Hematopoietic multipotent progenitor cell (in vitro differentiated cells): ENCODE data around the gene SND1. TPM values are rescaled to one million over a fixed set of nuclear protein-coding genes. Genes with fewer than 3 reads are reported as not detected.
"Not testable (repeated sequence)": the region's sequence is repeated elsewhere in the genome, so short reads cannot be mapped to it uniquely, and the experiment has no call there.

ENCODE experiments used
- DNase-seq, 3 donors: peaks; one replicate each; pipeline ENCODE4 v3.0.0-alpha.2; 2011 to 2015; ENCODE audit warnings: low read depth in 2 of 3, low spot score in 2 of 3
- total RNA-seq: library from RNA; depleted of rRNA; stranded (reverse); fragments of >200 nt; gene quantifications from one replicate; pipeline ENCODE4 v1.2.3, GENCODE V29; 2012

Gene SND1
- total RNA-seq, 1 donor = 165 TPM

DNA sequence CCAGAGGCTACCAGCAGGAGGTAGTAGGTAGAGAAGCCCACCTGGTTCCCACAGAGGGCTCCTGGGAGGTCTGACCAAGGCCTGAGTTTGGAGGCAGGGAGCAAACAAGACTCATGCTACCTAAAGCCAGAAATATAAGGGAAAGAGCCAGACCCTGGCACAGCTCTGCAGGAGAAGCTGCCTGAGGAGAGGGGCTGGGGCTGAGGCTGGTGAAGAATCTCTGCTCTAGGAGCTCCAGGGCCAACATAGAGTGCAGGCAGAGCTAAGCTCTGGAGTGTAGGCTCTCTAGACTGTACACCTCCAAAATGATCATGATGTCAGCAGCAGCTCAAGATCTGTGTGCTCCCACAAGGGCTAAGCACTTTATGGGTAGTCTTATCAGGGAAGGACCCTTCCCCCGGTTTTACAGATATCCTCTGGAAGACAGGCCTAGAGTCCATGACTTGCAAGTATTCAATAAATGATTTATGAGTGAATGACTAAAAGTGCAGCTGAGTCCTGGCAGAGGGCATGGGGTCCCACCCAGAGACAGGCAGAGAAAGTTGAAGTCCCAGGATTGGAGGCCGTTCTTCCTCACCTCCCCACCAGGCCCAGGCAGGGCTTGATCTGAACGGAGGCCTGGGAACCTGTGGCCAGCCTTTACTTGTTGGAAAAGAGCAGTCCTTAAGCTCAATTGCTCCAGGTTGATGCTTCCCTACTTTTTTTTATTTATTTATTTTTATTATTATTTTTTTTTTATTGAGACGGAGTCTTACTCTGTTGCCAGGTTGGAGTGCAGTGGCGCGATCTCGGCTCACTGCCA is 450.7 kb downstream of the SND1 start:
- DNase-seq = no peak

DNA sequence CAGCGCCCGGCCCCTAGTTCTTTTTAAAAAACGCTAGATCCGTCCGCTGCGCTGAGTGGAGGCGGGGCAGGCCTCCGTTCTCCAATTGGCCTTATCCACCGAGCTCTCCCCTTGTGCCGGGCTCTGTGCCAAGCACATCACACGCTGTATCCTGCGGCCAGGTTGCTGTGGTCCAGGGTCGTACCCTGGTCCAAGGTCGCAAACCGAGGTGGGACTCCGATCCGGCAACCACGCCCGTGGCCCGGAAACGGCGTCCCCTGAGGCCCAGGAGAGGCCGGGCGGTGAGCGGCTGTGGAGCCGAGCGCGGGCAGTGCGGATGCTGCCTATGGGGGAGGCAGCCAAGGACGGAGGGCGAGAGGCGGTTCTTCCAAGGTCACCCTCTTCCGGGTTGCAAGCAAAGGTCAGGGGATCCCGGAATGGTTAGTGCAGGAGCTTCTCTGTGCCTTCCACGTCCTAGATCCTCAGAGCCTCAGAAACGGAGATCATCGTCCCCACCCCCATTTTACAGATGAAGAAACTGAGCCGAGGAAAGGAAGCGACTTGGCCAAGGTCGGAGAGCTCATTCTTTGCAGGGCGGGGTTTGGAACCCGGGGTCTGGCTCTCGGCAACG is 451.6 kb downstream of the SND1 start:
- no peak for DNase-seq

DNA sequence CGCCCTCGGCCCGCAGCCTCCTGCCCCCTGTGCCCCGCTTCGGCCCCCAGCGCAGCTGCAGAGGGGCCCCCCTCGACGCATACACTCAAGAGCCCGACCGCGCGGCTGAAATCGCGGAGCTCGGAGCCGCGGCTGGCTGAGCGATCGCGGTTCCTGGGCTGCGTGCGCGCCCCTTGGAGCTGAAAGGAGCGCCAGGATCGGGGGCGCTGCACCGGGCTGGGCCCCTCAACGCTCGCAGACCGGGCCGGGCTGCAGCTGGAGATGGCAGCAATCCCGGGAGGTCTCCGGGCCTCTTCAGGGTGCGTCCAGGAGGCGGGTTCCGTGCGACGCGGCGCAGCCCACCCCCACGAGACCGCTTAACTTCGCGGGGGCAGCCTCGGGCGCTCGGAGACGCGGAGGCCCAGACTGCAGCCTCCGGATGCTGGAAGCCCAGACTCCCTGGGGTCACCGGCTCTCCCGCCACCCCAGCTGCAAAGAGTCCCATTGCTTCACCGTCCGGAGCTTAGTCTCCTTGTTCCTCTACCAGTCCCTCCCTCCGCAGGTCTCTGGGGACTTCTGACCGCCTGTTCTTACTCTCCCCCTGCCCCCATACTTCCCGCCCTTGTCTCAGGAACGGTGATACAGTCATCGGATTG is 452.2 kb downstream of the SND1 start:
- DNase-seq = peak in 1 of 3 donors; percentile 33

DNA sequence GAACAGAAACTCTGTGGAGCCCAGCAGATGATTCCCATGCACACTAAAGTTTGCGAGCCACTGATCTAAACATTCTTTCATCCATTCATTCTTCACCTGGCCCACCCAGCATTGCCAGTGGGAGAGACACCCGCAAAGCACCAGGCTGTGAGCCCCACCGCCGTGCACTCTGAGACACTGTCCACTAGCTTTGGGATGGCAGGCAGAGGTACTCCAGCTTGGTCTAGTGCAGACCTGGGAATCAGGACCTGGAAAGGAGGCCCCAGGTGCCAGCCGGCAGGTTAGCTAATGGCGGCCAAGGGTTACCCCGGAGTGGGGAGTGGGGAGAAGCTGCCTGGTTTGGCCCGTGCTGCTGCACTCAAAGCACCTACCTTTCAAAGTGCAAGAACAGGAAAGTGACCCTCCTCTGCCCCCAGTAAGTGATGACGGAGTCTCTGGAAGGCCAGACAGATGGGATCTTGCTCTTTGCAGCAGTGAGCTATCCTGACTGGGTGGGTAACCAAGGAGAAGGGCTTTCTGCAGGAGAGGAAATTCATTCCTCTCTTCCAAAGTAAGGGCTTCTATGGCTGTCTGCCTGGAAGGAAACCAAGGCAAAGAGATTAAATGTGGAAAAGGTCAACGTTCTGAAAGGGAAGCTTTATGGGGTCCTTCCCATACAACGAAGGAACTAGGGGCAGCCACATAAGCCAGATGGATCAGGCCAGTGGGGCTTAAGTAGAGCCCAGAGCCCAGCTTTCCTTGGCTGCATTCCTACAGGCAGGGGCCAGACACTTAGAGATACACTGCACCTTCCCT is 453.4 kb downstream of the SND1 start:
- DNase-seq = no peak

DNA sequence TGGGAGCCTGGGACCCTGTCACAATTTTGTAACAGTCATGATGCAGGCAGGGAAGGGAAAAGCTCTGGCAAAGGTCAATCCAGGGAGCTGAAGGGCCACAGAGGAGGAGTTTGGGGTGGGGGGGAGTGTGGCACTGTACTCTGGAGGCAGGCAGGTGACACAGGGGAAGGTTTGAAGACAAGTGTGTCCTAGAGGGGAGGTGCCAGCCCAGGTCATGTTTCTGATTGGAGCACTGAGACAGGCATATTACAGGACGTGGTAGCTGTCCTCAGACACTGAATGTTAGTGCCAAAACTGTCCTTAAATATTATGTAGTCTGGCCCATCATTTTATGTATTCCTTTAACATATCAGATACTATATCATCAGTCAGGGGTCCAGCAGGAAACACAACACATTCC is 454.8 kb downstream of the SND1 start:
- DNase-seq = no peak

DNA sequence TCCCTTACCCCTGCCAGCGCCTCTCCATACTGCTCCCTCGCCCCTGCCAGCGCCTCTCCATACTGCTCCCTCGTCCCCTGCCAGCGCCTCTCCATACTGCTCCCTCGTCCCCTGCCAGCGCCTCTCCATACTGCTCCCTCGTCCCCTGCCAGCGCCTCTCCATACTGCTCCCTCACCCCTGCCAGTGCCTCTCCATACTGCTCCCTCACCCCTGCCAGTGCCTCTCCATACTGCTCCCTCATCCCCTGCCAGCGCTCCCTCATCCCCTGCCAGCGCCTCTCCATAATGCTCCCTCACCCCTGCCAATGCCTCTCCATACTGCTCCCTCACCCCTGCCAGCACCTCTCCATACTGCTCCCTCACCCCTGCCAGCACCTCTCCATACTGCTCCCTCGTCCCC is 455.5 kb downstream of the SND1 start:
- DNase-seq = not testable (repeated sequence)

DNA sequence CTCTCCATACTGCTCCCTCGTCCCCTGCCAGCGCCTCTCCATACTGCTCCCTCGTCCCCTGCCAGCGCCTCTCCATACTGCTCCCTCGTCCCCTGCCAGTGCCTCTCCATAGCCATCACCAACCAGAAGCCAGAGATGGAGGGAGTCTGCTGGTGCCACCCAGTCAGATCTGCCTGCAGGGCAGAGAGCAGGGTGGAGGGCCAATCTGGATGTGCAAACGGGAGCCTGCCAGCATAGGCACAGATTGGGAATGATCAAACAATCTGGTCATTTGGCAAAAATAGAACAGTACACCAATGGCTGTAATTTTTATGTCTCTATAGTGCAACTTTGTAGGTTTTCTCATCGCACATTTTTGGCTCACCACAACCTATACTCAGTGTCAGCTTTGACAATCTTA is 456.1 kb downstream of the SND1 start:
- no peak for DNase-seq

DNA sequence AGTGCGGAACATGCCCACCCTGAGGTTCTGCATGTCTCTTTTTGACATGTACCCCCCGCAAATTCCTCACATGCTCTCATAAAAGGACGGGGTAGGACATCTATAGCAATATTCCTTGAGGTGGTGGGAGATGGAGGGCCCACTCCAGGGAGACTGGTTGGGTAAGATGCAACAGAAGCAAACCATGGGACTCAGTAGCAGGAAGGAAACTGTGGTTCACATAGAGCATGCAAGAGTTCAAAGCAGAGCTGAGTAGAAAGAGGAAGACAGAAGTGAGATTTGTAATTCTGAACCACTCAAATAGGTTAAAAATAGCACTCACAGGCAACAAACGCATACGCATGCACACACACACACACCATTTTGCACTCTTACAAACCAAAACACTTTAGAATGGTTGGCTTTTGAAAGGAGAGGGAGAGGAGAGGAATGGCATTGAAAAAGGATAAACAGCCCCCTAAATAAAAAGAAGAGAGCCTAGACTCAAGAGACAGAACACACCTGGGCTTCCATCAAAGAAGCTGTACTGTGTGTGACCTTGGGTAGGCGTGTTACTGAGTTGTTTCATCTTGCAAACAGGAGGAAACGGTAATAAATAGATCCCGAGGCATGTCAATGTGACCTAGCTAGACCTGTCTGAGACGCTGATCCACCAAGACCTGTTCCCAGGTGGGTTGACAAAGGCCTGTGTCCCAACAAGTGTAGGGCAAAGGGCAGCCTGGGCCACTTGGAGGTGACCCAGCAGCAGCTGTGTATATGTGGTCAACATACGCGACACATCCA is 456.8 kb downstream of the SND1 start:
- peak; percentile 19 to 86 (median 55) for DNase-seq

DNA sequence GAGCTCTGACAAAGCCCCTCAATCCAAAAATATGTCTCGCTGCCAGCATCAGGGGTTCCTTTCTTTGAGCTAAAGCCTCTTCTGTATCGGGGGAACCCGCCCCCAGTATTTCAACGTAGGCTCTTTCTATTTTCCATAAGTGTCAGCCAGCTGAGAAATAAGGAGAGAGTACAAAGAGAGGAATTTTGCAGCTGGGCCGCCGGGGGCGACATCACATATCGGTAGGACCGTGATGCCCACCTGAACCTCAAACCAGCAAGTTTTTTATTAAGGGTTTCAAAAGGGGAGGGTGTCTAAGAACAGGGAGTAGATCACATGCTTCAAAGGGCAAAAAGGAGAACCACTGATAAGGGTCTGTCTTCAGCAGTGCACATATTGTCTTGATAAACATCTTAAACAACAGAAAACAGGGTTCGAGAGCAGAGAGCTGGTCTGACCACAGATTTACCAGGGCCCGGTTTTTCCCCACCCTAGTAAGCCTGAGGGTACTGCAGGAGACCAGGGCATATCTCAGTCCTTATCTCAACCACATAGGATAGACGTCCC is 457.5 kb downstream of the SND1 start:
- not testable (repeated sequence) for DNase-seq

DNA sequence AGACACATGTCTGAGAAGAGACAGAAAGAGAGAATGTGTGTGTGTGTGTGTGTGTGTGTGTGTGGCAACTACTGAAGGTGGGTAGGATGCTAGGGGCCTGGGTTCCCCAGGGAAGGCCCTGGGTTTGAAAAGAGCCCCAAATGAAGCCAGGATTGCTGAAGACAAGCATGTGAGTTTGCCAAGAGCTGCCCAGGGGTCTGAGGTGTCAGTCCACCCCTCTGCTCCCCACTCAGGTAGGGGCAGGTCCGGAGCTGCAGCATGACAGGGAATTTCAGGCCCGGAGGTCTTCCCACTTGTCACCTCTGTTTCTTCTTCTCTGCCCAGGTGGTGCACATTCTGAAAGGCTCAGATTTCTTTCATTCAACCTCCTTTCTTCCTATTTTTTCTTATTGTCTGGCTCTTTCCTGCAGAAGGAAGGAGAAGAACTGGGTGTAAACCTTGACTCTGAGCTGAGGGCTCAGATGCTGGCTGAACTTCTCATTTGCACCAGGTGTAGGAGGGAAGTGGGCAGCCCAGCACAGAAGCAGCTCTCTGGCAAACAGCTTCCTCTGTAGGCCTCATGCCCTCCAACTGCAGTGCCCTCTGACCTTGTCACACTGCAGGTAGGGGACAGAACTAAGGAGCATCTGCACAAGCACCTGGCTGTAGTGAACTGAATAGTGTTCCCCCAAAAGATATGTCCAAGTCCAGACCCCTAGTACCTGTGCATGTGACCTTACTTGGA is 458.8 kb downstream of the SND1 start:
- no peak for DNase-seq

DNA sequence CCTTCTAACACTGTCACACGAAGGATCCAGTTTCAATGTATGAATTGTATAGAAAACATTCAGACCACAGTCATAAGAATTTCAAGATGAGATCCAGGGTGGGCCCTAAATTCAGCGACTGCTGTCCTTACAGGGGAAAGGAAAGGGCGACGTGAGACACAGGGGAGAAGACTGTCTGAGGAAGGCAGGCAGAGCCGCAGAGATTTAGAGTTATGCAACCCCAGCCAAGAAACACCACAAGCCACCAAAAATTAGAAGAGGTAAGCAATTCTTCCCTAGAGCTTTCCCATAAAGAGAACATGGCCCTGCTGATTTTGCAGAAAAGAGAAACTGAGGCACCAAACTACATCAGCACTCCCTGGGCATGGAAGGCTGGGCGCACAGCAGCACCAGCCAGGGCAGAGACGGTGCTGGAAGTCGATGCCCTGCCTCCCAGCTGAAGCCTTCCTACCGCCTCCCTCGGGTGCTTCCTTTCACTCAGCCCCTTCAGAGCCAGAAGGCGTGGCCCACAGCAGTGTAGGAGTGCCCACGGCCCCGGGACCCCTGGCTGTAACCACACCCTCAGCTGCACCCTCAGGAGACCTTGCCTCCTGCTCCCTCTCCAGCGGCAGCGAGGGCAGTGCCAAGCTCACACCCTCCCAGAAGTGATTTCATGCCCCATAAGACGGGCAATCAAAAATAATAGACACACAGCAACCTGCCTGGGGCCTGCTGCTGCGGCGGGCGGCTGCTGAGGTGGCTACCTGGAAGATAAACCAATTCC is 460.2 kb downstream of the SND1 start:
- DNase-seq = no peak

DNA sequence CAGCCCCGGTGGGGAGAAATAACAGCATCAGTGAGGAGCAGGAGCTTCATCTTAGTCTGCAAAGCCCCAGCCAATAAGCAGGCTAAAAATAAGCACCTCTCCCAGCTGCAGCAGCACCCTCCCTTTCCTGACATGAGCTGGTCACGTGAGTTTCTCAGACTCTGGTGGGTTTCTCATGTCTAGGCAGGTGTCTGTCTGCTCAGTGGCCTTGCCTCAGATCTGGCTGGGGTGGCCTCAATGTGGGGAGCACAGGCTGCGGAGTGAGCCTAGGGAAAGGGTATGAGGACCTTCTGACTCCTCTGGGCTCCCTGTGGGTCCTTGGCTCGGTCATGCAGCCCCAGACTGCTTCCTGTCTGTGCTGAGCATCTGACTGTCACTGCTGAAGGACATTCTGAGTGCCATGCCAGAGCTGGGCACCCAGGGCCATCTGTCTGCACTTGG is 460.8 kb downstream of the SND1 start:
- DNase-seq = no peak

DNA sequence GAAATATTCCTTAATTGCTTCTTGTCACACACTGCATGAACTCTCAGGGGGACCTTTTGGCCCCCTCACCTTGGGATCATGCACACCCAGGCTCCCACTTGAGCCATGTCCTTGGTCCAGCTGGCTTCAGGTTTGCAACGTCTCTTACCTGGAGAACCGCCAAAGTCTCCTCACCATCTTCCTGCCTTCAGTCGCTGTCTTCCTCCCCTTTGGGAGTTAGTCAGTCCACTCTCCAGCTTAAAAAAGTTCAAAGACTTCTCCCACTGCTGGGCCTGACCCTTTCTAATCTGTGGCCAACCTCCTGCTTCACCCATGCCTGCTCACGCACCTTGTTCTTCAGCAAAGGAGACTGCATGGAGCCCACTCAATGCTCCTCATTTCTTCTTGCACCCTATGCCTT is 461.8 kb downstream of the SND1 start:
- DNase-seq = no peak

DNA sequence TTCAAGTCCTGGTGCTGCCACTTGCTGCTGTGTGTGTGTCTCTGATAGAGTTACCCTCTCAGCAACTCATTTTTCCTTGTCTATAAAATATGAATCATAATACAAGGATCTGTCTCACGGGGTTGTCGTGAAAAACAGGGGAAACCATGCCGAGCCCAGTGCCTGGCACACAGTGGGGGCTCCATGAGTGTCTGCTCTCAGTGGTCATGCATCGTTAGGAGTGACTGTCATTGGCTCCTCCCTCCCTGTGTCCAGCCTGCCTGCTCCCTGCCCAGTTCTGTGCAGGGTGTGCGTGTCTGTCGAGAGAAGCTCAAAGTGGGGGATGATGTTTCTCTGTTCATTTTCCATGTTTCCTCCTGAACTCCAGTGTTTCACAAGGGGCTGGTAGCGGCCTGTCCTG is 462.8 kb downstream of the SND1 start:
- DNase-seq = no peak

DNA sequence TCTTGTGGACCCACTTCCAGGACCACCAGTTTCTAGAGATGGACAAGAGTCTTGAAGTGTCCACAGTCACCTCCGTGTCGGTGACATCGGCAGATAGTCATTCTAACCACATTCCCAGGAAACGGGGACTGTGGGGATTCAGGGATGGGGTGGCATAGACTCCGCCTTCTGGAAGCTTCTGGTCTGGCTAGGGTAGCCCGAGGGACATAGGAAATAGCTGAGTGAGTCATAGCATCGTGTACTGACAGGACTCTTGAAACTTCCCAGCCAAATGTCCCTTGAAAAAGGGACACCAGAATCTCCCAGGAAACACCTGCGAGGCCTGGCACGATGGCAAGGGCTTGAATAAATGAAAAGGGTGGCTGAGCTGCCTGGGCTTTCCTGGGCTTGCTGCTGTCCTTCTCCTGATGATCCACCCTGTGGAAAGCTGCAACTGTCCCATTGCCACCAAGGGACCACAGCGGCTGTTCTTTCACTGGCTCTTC is 463.4 kb downstream of the SND1 start:
- no peak for DNase-seq

DNA sequence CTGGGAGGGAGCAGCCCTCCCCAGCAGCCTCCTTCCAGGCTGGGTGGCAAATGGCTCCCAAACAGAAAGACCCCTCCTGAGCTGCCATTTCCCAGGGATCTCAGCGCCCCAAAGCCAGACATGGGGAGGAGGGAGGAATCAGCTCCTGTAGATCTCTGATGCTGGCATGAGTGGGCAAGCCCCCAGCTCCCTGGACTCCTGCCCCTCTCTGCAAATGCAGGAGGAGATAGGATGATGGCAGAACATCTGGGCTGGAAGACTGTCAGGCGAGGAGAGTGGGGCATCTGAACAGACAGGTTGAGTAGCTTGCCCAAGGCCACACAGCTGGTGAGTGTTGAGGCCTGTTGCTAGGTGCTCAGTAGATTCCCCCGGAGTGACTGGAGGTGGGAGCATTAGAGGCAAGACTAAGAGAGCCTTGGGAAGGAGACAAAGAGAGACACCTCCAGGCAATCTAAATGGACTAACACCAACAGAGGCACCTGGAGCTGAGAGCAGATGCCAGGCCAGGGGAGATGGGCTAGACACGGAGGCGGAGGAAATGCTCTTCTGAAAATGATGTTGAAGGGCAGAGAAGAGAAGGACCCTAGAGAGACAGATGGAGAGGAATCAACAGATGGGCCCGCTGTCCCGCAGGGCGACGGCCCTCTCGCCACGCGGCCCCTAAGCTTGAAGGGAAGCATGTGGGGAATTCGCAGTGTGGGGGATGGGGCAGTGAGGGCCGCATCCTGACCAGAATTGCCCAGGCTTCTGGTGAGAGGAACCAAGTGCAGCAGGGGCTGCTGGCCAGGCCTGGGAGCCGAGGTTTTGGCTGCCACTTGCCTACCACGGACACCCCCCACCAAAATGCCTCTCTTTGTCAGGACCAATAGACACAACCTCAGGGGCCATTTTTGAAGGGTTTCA is 464.1 kb downstream of the SND1 start:
- no peak for DNase-seq

DNA sequence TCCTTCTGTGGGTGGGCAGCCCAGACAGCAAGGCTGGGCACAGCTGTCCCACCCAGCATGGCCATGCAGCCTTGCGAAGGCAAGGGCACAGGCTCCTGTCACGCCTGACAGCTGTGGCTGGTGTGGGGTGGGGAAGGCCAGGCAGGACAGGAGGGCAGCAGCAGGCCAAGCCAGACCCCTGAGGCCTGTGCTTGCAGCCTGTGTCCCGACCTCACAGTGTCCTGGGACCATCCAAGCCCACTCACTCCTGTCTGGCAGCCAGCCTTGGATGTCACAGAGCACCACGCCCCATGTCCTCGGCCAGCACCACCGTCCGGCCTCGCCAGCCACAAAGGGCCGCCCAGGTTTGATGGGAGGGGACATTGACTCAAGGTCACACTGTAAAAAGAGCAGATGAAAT is 464.7 kb downstream of the SND1 start:
- no peak for DNase-seq
